D721Med (cell line): ENCODE results near the gene GANC.

Experiments
- DNase-seq: peaks from one replicate; pipeline ENCODE4 v3.0.0; 2011; ENCODE audit warnings: low spot score; ENCODE audit not compliant: insufficient read length
- FAIRE-seq: peaks from 2 replicates; lab custom pipeline; 2011; peaks lifted over from hg19 to GRCh38; lab: Jason Lieb, UNC
- TF ChIP-seq, protein P1 (sequence below): IDR thresholded peaks from 2 replicates; pipeline ENCODE4 v1.5.1; 2012; ENCODE audit warnings: mild to moderate bottlenecking, control low read depth; ENCODE audit not compliant: insufficient read depth; ENCODE audit errors: missing control alignments

GANC gene

DNA sequence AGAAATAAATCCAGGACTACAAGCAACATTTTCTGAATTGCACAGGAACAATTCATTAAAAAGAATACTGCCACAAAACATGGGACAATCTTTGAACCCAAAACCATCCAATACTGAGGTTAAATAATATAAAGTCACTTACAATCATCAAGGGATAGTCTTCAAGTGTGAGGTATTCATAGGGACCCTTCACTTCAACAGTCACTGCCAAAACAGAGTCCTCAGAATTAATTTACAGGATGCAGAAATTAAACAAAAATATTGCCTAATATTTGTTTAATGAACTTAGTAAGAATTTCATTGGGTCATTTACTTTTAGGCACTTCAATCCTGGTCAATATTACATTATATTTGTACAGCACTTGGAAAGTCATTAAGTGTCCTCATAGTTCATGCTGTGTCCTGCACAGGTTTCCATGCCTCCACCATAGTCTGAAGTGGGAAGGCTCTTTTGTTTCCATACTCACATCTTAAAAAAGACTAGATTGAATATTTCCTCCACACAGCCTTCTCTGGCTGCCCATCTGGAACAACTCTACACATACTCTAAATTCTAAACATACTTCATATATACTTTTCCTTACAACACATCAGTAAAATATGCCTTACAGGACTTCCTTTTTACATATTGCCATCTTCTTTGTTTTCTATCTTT is 33.3 kb upstream of the GANC start:
- TF ChIP-seq, protein P1, sequence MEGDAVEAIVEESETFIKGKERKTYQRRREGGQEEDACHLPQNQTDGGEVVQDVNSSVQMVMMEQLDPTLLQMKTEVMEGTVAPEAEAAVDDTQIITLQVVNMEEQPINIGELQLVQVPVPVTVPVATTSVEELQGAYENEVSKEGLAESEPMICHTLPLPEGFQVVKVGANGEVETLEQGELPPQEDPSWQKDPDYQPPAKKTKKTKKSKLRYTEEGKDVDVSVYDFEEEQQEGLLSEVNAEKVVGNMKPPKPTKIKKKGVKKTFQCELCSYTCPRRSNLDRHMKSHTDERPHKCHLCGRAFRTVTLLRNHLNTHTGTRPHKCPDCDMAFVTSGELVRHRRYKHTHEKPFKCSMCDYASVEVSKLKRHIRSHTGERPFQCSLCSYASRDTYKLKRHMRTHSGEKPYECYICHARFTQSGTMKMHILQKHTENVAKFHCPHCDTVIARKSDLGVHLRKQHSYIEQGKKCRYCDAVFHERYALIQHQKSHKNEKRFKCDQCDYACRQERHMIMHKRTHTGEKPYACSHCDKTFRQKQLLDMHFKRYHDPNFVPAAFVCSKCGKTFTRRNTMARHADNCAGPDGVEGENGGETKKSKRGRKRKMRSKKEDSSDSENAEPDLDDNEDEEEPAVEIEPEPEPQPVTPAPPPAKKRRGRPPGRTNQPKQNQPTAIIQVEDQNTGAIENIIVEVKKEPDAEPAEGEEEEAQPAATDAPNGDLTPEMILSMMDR, result no peak
- FAIRE-seq, result peak; percentile 29
- no peak for DNase-seq

DNA sequence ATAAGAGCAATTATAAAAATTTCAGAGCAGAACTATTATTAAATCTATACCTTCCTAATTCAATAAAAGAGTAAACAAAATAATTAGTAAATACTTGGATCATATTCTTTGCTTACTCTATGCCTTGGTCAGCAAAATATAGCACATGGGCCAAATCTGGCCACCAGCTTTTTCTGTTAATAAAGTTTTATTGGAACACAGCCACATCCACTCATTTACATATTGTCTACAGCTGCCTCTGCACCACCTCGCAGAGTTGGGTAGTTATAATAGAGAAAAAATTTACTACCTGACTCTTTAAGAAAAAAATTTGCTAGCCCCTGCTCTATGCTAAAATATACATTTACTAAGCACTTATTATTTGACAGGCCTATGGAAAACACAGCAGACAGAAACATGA is 32.2 kb upstream of the GANC start:
- DNase-seq (no peak), FAIRE-seq (no peak)
- TF ChIP-seq, protein P1, result no peak

DNA sequence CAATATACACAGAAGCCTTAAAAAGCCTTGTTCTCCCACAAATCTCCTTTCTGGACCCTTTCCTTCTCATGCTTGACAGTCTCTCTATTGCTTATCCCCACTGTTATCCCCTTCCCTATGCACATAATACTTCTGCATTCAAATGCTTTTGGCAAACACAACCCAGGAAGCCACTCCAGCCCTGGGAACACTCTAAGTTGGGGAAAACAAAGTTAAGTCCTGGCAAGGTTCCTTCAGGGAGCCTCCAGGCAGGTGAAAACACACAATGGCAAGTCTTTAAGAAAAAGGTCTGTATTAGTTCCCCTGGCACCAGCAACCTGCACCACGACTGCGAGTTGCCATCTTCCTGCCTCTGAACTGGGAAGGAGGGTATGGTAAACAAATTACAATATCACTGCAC is 19.7 kb upstream of the GANC start:
- TF ChIP-seq, protein P1, result no peak
- DNase-seq (no peak), FAIRE-seq (no peak)

DNA sequence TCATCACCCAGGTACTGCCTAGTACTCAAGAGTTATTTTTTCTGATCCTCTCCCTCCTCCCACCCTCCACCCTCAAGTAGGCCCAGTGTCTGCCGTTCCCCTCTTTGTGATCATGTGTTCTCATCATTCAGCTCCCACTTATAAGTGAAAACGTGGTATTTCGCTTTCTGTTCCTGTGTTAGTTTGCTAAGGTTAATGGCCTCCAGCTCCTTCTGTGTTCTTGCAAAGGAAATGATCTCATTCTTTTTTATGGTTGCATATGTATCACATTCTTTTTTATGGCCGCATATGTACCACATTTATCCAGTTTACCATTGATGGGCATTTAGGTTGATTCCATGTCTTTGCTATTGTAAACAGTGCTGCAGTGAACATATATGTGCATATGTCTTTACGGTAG is 8.2 kb upstream of the GANC start:
- TF ChIP-seq, protein P1, result no peak
- no peak for FAIRE-seq
- no peak for DNase-seq

DNA sequence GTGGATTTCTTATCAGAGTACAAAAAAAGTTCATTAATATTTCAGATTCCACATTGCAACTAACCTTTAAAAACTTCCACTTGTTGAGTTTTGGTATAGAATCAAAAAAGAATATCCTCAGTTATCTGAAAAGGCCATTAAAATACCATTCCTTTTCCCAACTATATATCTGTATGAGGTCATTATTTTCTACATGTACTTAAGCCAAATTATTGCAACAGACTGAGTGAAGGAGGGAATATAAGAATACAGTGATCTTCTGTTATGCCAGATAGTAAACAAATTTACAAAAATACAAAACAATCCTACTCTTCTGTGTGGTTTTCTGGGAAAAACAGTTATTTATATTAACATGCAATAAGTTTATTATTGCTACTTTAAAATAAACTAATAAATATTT is 5.7 kb upstream of the GANC start:
- DNase-seq, result no peak
- no peak for FAIRE-seq
- TF ChIP-seq, protein P1, result no peak

DNA sequence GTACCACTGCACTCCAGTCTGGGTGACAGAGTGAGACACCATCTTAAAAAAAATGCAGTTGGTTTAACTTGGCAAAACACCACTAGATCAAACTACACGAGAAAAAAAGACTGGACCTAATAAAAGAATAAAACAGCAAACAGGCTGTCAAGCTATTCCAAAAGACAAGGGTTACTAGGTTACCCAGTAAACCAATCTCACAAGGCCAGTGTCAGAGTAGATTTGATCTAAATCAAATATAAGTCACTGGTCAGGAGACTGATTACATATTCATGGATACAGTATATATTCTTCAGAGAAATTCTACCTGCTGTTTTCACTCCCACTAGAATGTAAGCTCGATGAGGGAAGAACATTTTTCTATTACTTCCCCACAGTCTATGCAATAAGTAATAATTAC is 2.5 kb upstream of the GANC start:
- TF ChIP-seq, protein P1, result no peak
- DNase-seq (no peak), FAIRE-seq (no peak)

DNA sequence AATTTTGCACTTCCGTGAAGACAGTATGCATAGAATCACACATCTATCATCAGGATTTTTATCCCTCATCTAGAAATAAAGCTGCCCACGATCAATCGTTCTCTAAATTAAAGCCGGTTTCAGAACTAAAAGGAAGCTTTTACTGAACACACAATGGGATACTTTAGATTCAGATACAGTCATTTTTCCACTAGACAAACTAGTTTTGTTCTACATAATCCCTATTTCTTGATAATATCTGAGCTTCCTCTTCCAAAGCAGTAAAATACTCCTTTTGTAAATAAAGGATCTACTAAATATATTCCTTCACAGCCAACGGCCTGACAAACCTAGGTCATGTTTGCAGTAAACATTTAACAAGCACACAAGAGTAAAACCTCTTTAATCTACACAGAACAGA is 2.0 kb upstream of the GANC start:
- DNase-seq (no peak), FAIRE-seq (no peak)
- TF ChIP-seq, protein P1, result no peak
